GM23248 (cell line): ENCODE results near the gene LAMA2. TPM values are rescaled to one million over a fixed set of nuclear protein-coding genes. Genes with fewer than 3 reads are reported as not detected.

ENCODE experiments used
- DNase-seq: peaks from one replicate; pipeline ENCODE4 v3.0.0-alpha.2; 2015
- H2AFZ ChIP-seq: fragments of 200-600 bp; sonication (generic); 2 replicates; pipeline ENCODE4 v1.6.1; 2016; ENCODE audit warnings: antibody characterized with exemption
- H3F3A ChIP-seq: fragments of 200-600 bp; sonication (generic); 2 replicates; pipeline ENCODE4 v1.6.1; 2016; ENCODE audit warnings: mild to moderate bottlenecking, antibody characterized with exemption, mixed run types; ENCODE audit not compliant: insufficient read depth
- H3K27ac ChIP-seq: fragments of 200-600 bp; sonication (generic); 2 replicates; pipeline ENCODE4 v1.5.1; 2016; ENCODE audit warnings: mild to moderate bottlenecking
- H3K27me3 ChIP-seq: fragments of 200-600 bp; sonication (generic); replicated peaks from 2 replicates; pipeline ENCODE4 v1.6.1; 2016; ENCODE audit warnings: mild to moderate bottlenecking; ENCODE audit not compliant: insufficient read depth
- H3K36me3 ChIP-seq: fragments of 200-600 bp; sonication (generic); 2 replicates; pipeline ENCODE4 v1.6.1; 2016; ENCODE audit warnings: low read depth, mild to moderate bottlenecking
- H3K4me1 ChIP-seq: fragments of 200-600 bp; sonication (generic); 2 replicates; pipeline ENCODE4 v1.6.1; 2016; ENCODE audit warnings: mild to moderate bottlenecking; ENCODE audit not compliant: insufficient read depth
- H3K4me2 ChIP-seq: fragments of 200-600 bp; sonication (generic); one replicate; pipeline ENCODE4 v1.6.1; 2016; ENCODE audit warnings: mild to moderate bottlenecking; ENCODE audit not compliant: unreplicated experiment
- H3K4me3 ChIP-seq: fragments of 200-600 bp; sonication (generic); 2 replicates; pipeline ENCODE4 v1.5.1; 2016; ENCODE audit warnings: mild to moderate bottlenecking
- H3K79me2 ChIP-seq: fragments of 200-600 bp; sonication (generic); 2 replicates; pipeline ENCODE4 v1.6.1; 2016; ENCODE audit warnings: mild to moderate bottlenecking; ENCODE audit not compliant: insufficient read depth
- H3K9ac ChIP-seq: fragments of 200-600 bp; sonication (generic); 2 replicates; pipeline ENCODE4 v1.6.1; 2016; ENCODE audit warnings: mild to moderate bottlenecking
- H3K9me2 ChIP-seq: fragments of 200-600 bp; sonication (generic); 2 replicates; pipeline ENCODE4 v1.6.1; 2016; ENCODE audit warnings: mixed run types, mild to moderate bottlenecking, moderate library complexity; ENCODE audit not compliant: insufficient read depth
- H3K9me3 ChIP-seq: fragments of 200-600 bp; sonication (generic); one replicate; pipeline ENCODE4 v1.6.1; 2017; ENCODE audit warnings: low read depth
- H4K20me1 ChIP-seq: fragments of 200-600 bp; sonication (generic); 2 replicates; pipeline ENCODE4 v1.6.0; 2016; ENCODE audit not compliant: insufficient read depth
- EZH2 ChIP-seq: fragments of 200-600 bp; sonication (generic); IDR thresholded peaks from 2 replicates; pipeline ENCODE4 v1.6.1; 2018; ENCODE audit warnings: antibody characterized with exemption, mild to moderate bottlenecking; ENCODE audit not compliant: insufficient read depth, poor library complexity, severe bottlenecking
- EZH2phosphoT487 ChIP-seq: fragments of 200-600 bp; sonication (generic); IDR thresholded peaks from 2 replicates; pipeline ENCODE4 v1.6.1; 2018; ENCODE audit warnings: antibody characterized with exemption, moderate library complexity, mild to moderate bottlenecking, low read depth; ENCODE audit not compliant: insufficient read depth
- WGBS, 2 experiments: methylation state at CpG; one replicate each; pipeline ENCODE4 v1.1.6; 2015 to 2017; ENCODE audit warnings: low lambda C conversion rate in 2 of 2, low coverage in 1 of 2; ENCODE audit errors: missing lambda C conversion rate in 2 of 2; 5-methylcytosine and 5-hydroxymethylcytosine counted together
- in situ Hi-C: fragments of 300-500 bp; cut with MboI; formaldehyde crosslinking; loops from 2 replicates; pipeline ENCODE4 v1.15.0; 2020
- polyA plus RNA-seq: library from polyadenylated mRNA; unstranded; fragments of >200 nt; fragmentation: Nextera tagmentation; extraction: Ambion mirVana; gene quantifications from 2 replicates; pipeline ENCODE4 v1.2.1, GENCODE V29; 2016
- total RNA-seq: library from RNA; depleted of rRNA; stranded (reverse); fragments of >200 nt; shearing (Covaris generic); gene quantifications from 2 replicates; pipeline ENCODE4 v1.2.3, GENCODE V29; 2014

The LAMA2 gene
- total and polyA plus RNA-seq, 2 experiments from 2014 or later: 8.3 to 31.1 TPM

DNA sequence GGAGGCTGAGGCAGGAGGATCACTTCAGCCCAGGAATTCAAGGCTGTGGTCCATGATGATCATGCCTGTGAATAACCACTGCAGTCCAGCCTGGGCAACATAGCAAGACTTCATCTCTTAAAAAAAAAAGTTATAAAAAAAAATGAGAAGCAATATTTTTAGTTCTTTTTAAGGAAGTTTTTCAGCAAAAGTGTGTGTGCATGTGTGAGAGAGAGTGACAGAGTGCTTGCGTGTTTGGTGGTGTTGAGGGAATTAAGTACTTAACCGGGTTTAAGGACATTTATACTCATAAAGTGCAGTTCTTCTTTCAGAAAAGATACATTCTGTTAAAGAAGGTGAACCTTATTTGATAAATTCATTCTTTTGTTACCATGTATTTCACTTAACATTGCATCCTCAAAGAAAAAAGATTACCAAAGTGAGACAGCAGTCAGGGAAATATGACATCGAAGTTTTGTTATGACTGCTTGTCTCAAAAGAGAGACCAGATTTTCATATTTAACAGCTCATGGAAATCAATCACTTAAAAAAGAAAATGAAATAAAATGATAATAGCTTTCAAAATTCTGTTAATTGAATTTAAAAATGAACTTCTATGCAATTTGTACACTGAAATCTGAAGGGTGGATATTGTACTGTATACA, 572.3 kb downstream of the LAMA2 start:
- WGBS, 2 experiments: 78 to 83% methylated on average over 3 of the region's 3 CpGs
- Histone ChIP-seq H3K4me2 (no peak overlapping the region), H4K20me1 (no peaks in the 10 kb centered on the region), H2AFZ (no peak overlapping the region), H3K9me3 (no peaks in the 10 kb centered on the region), H3K27ac (no peak overlapping the region), H3K27me3 (no peaks in the 10 kb centered on the region), H3K9me2 (no peaks in the 10 kb centered on the region), H3F3A (no peaks in the 10 kb centered on the region), H3K9ac (no peak overlapping the region), H3K4me3 (no peak overlapping the region), H3K36me3 (no peaks in the 10 kb centered on the region), H3K79me2 (no peaks in the 10 kb centered on the region), H3K4me1 (no peaks in the 10 kb centered on the region)
- DNase-seq: no peak
- TF ChIP-seq EZH2: no peak
- TF ChIP-seq EZH2phosphoT487: no peak
- in situ Hi-C loops: no loop called here

DNA sequence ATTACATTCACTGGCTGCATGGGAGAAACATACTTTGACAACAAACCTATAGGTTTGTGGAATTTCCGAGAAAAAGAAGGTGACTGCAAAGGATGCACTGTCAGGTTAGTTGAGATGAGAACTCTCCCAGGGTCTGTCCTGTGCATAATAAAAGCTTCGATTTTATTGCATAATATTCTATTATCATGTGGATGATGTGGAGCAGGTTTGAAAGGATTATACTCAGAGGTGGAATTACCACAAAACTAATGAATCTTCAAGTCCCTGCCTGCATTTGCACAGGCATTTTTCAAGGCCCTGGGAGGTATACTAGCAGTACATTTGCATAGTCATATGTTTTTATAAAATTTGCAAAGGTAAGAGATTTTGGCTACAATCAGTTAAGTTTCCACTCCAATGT, 577.3 kb downstream of the LAMA2 start:
- Histone ChIP-seq H3K4me3 (no peak overlapping the region), H3K79me2 (no peaks in the 10 kb centered on the region), H3K4me1 (no peaks in the 10 kb centered on the region), H3K9me3 (no peaks in the 10 kb centered on the region), H3K9ac (no peak overlapping the region), H2AFZ (no peak overlapping the region), H3K27ac (no peak overlapping the region), H3K27me3 (no peaks in the 10 kb centered on the region), H4K20me1 (no peaks in the 10 kb centered on the region), H3K36me3 (no peaks in the 10 kb centered on the region), H3K9me2 (no peaks in the 10 kb centered on the region), H3K4me2 (no peak overlapping the region), H3F3A (no peaks in the 10 kb centered on the region)
- DNase-seq: no peak
- in situ Hi-C loops: no loop called here
- 71 to 74% methylated on average over 2 of the region's 2 CpGs for WGBS, 2 experiments
- TF ChIP-seq EZH2: no peak
- TF ChIP-seq EZH2phosphoT487: no peak

DNA sequence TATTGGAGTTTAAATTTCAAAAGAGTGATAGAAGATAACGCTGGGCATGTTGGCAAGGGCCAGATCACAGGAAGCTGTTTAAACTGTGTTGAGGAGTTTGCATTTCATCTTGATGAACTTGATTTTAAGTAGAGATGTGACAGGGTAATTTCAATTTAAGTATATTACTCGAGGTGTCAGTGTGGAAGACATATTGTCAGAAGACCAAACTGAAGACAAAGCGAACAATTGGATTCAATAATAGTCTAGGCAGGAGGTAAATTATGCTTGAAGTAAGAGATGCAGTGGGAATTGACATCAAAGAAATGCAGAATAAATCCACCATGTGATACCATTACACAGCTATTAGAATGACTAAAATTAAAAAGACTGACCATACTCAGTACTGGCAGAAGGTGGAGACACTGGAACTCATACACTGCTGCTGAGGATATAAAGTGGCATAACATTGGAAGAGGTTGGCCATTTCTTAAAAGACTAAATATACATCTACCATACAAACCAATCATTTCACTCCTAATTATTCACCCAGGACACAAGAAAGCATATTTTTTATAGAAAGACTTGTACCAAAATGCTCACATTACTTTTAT, 586.2 kb downstream of the LAMA2 start:
- Histone ChIP-seq H3K9me2 (no peaks in the 10 kb centered on the region), H3K9me3 (no peaks in the 10 kb centered on the region), H3K36me3 (no peaks in the 10 kb centered on the region), H3K4me1 (no peaks in the 10 kb centered on the region), H3K4me3 (no peak overlapping the region), H3K27ac (no peak overlapping the region), H3F3A (no peaks in the 10 kb centered on the region), H3K79me2 (no peaks in the 10 kb centered on the region), H3K27me3 (no peaks in the 10 kb centered on the region), H2AFZ (no peak overlapping the region), H3K9ac (no peak overlapping the region), H3K4me2 (no peak overlapping the region), H4K20me1 (no peaks in the 10 kb centered on the region)
- 96% methylated on average over 3 of the region's 3 CpGs for WGBS, 2 experiments
- in situ Hi-C loops: no loop called here
- no peak for TF ChIP-seq EZH2
- TF ChIP-seq EZH2phosphoT487: no peak
- peak; percentile 31 for DNase-seq

DNA sequence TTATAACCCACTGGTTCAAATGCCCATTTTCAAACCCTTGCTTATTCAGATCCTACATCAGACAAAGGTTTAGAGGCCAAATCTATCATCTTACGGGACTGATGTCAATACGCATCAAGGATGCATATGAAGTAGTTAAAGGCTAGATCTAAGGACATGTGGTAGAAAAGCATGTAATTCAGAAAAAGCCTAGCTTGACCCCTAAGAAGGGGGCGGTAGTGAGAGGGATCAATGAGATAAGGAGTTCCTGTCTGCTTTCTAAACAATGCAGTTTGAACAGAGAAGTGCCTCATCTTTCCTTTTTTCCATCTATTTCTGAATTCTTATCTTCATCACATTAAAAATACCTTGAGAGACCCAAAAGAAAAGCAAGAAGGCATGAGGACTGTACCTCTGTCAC, 589.3 kb downstream of the LAMA2 start:
- no peaks in the 10 kb centered on the region for H3K36me3 ChIP-seq
- WGBS, 2 experiments: 71 to 73% methylated on average over 3 of the region's 3 CpGs
- no peaks in the 10 kb centered on the region for H3K9me3 ChIP-seq
- H3K27me3 ChIP-seq: no peaks in the 10 kb centered on the region
- no peaks in the 10 kb centered on the region for H3K79me2 ChIP-seq
- no peaks in the 10 kb centered on the region for H3K4me1 ChIP-seq
- no peaks in the 10 kb centered on the region for H3F3A ChIP-seq
- DNase-seq: no peak
- no peak overlapping the region for H2AFZ ChIP-seq
- H3K9me2 ChIP-seq: no peaks in the 10 kb centered on the region
- no peak overlapping the region for H3K27ac ChIP-seq
- H3K4me3 ChIP-seq: no peak overlapping the region
- in situ Hi-C loops: no loop called here
- H3K9ac ChIP-seq: no peak overlapping the region
- no peaks in the 10 kb centered on the region for H4K20me1 ChIP-seq
- no peak overlapping the region for H3K4me2 ChIP-seq
- TF ChIP-seq EZH2 (no peak), EZH2phosphoT487 (no peak)

DNA sequence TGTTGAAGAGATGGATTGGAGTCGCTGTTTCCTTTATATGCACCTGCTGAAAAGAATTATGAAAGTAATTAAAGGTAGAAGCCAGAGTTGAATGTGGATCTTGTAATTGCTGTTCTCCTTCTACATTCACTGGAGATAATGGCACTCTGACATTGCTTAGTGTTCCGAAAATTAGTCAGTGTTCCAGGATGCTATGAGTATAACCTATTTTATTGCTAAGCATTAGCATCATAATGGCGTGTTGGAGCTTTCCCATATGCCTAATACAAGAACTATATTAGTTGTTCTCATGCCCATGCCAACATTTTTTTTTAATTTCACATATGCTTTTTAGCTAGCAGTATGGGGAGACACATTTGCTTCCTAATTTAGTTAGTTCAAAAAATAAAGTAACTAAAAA, 590.6 kb downstream of the LAMA2 start:
- H3K27ac ChIP-seq: no peak overlapping the region
- H3K4me3 ChIP-seq: no peak overlapping the region
- no peaks in the 10 kb centered on the region for H4K20me1 ChIP-seq
- no peak overlapping the region for H3K9ac ChIP-seq
- no peaks in the 10 kb centered on the region for H3K4me1 ChIP-seq
- no peak overlapping the region for H3K4me2 ChIP-seq
- no peak for TF ChIP-seq EZH2
- no peak for TF ChIP-seq EZH2phosphoT487
- H3K9me2 ChIP-seq: no peaks in the 10 kb centered on the region
- WGBS, 2 experiments: 88 to 90% methylated on average over 3 of the region's 3 CpGs
- no peaks in the 10 kb centered on the region for H3K36me3 ChIP-seq
- H3K79me2 ChIP-seq: no peaks in the 10 kb centered on the region
- in situ Hi-C loops: no loop called here
- H3K9me3 ChIP-seq: no peaks in the 10 kb centered on the region
- no peak for DNase-seq
- no peaks in the 10 kb centered on the region for H3F3A ChIP-seq
- H3K27me3 ChIP-seq: no peaks in the 10 kb centered on the region
- H2AFZ ChIP-seq: no peak overlapping the region
